Panc1 (cell line): ENCODE data around the gene TTC13. TPM values are rescaled to one million over a fixed set of nuclear protein-coding genes. Genes with fewer than 3 reads are reported as not detected.

Source experiments
- ATAC-seq: fragments of 200-7000 bp; cut with Tn5 transposase; 2 replicates; pipeline ENCODE4 v1.9.1; 2020; ENCODE audit warnings: mild to moderate bottlenecking, moderate library complexity
- BruUV-seq: library from RNA; stranded (reverse); fragments of 400-500 nt; replicated peaks from 2 replicates; lab custom pipeline; 2021; lab: Mats Ljungman, UMichigan
- CTCF ChIA-PET: fragments of 300-600 bp; sonication (Branson Sonifier 250); formaldehyde crosslinking; loops from one replicate; lab custom pipeline; 2022; ENCODE audit warnings: antibody characterized with exemption; lab: Charles Lee
- POLR2A ChIA-PET: fragments of 300-600 bp; sonication (Branson Sonifier 250); formaldehyde crosslinking; loops from one replicate; lab custom pipeline; 2022; ENCODE audit warnings: antibody characterized with exemption; lab: Charles Lee
- DNase-seq: peaks from one replicate; pipeline ENCODE4 v3.0.0-alpha.2; 2010; ENCODE audit warnings: low read depth, low spot score
- H3K27ac ChIP-seq: 2 replicates; pipeline ENCODE4 v1.5.1; 2011; ENCODE audit warnings: mild to moderate bottlenecking, low read length, inconsistent platforms
- H3K27me3 ChIP-seq: fragments of 200-500 bp; sonication (Bioruptor generic); 2 replicates; pipeline ENCODE4 v1.6.0; 2014; ENCODE audit warnings: low read length, inconsistent platforms; ENCODE audit not compliant: control insufficient read depth, insufficient read depth
- H3K36me3 ChIP-seq: fragments of 200-500 bp; sonication (Bioruptor generic); 2 replicates; pipeline ENCODE4 v1.5.1; 2014; ENCODE audit warnings: inconsistent platforms, mild to moderate bottlenecking, low read length, moderate library complexity; ENCODE audit not compliant: control insufficient read depth, insufficient read depth
- H3K4me1 ChIP-seq: 2 replicates; pipeline ENCODE4 v1.5.1; 2011; ENCODE audit warnings: inconsistent platforms, mild to moderate bottlenecking, low read length, moderate library complexity; ENCODE audit not compliant: control insufficient read depth, insufficient read depth
- H3K4me3 ChIP-seq, 2 experiments: 2 replicates each; pipeline ENCODE4 v1.5.1; 2011 to 2012; ENCODE audit warnings: low read depth in 2 of 2, low read length in 2 of 2, mild to moderate bottlenecking in 2 of 2, inconsistent platforms in 1 of 2, moderate library complexity in 1 of 2
- H3K9me3 ChIP-seq: fragments of 200-500 bp; sonication (Bioruptor generic); 2 replicates; pipeline ENCODE4 v1.5.1; 2014; ENCODE audit warnings: low read depth, mild to moderate bottlenecking, inconsistent platforms, low read length, moderate library complexity; ENCODE audit not compliant: control insufficient read depth, insufficient read depth
- POLR2AphosphoS5 ChIP-seq: IDR thresholded peaks from 2 replicates; pipeline ENCODE4 v1.6.1; 2012; ENCODE audit warnings: mild to moderate bottlenecking, low read depth, low read length, moderate library complexity
- SIN3A ChIP-seq: IDR thresholded peaks from 2 replicates; pipeline ENCODE4 v1.6.1; 2012; ENCODE audit warnings: low read depth, mild to moderate bottlenecking, low read length, moderate library complexity, borderline replicate concordance; ENCODE audit not compliant: insufficient read depth
- TCF7L2 ChIP-seq: IDR thresholded peaks from 2 replicates; pipeline ENCODE4 v1.6.1; 2011; ENCODE audit warnings: mild to moderate bottlenecking, low read depth, low read length, inconsistent platforms
- in situ Hi-C: cut with HindIII; loops from 2 replicates; pipeline ENCODE4 v1.10.0; 2016; ENCODE audit warnings: low sequenced_read_pairs, low pct_unique_long_range_greater_than_20kb
- intact Hi-C: fragments of 100-400 bp; cut with micrococcal nuclease; formaldehyde crosslinking; loops from one replicate; pipeline ENCODE4 v1.10.0; 2022; ENCODE audit not compliant: unreplicated experiment
- total RNA-seq: library from RNA; stranded (reverse); gene quantifications from one replicate; pipeline ENCODE4 v1.2.1, GENCODE V29; 2021; ENCODE audit not compliant: unreplicated experiment
- TF ChIP-seq, protein P1 (sequence below): fragments of 450-650 bp; IDR thresholded peaks from 2 replicates; pipeline ENCODE4 v1.5.1; 2017; ENCODE audit warnings: mild to moderate bottlenecking
- TF ChIP-seq, protein P2 (sequence below), 2 experiments: IDR thresholded peaks; 2 replicates each; pipeline ENCODE4 v1.6.1; 2011 to 2012; ENCODE audit warnings: low read depth in 2 of 2, control low read depth in 1 of 2, low read length in 1 of 2, mild to moderate bottlenecking in 1 of 2, moderate library complexity in 1 of 2; ENCODE audit not compliant: insufficient read depth in 1 of 2

The TTC13 gene
- total RNA-seq, 1 experiment from 2014 or later, result 19.0 TPM

DNA sequence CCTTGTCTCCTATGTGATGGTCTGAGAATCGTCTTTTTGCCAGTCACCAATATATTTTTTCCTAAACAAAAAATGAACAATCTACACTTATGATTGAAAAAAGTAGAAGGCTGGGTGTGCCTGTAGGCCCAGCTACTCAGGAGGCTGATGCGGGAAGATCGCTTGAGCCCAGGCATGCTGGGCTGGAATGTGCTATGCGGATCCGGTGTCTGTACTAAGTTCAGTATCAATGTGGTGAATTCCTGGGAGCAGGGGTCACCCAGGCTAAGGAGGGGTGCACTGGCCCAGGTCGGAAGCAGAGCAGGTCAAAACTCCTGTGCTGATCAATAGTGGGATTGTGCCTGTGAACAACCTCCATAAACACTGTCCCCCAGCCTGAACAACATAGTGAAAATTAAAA lies 84.6 kb downstream of the TTC13 start:
- H3K4me3 ChIP-seq, result no peak overlapping the region
- no peaks in the 10 kb centered on the region for H3K36me3 ChIP-seq
- no peak for DNase-seq
- ChIA-PET POLR2A (no interaction called here), CTCF (no interaction called here)
- TF ChIP-seq TCF7L2 (no peak), SIN3A (no peak), POLR2AphosphoS5 (no peak)
- TF ChIP-seq, protein P1, sequence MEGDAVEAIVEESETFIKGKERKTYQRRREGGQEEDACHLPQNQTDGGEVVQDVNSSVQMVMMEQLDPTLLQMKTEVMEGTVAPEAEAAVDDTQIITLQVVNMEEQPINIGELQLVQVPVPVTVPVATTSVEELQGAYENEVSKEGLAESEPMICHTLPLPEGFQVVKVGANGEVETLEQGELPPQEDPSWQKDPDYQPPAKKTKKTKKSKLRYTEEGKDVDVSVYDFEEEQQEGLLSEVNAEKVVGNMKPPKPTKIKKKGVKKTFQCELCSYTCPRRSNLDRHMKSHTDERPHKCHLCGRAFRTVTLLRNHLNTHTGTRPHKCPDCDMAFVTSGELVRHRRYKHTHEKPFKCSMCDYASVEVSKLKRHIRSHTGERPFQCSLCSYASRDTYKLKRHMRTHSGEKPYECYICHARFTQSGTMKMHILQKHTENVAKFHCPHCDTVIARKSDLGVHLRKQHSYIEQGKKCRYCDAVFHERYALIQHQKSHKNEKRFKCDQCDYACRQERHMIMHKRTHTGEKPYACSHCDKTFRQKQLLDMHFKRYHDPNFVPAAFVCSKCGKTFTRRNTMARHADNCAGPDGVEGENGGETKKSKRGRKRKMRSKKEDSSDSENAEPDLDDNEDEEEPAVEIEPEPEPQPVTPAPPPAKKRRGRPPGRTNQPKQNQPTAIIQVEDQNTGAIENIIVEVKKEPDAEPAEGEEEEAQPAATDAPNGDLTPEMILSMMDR, result no peak
- TF ChIP-seq, protein P2, sequence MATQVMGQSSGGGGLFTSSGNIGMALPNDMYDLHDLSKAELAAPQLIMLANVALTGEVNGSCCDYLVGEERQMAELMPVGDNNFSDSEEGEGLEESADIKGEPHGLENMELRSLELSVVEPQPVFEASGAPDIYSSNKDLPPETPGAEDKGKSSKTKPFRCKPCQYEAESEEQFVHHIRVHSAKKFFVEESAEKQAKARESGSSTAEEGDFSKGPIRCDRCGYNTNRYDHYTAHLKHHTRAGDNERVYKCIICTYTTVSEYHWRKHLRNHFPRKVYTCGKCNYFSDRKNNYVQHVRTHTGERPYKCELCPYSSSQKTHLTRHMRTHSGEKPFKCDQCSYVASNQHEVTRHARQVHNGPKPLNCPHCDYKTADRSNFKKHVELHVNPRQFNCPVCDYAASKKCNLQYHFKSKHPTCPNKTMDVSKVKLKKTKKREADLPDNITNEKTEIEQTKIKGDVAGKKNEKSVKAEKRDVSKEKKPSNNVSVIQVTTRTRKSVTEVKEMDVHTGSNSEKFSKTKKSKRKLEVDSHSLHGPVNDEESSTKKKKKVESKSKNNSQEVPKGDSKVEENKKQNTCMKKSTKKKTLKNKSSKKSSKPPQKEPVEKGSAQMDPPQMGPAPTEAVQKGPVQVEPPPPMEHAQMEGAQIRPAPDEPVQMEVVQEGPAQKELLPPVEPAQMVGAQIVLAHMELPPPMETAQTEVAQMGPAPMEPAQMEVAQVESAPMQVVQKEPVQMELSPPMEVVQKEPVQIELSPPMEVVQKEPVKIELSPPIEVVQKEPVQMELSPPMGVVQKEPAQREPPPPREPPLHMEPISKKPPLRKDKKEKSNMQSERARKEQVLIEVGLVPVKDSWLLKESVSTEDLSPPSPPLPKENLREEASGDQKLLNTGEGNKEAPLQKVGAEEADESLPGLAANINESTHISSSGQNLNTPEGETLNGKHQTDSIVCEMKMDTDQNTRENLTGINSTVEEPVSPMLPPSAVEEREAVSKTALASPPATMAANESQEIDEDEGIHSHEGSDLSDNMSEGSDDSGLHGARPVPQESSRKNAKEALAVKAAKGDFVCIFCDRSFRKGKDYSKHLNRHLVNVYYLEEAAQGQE (IDR thresholded peaks at IDR 0.05; ENCODE audit: insufficient read depth in 1 of 2, low read depth in 2 of 2, low read length in 1 of 2), result no peak
- in situ Hi-C loops, result no loop called here
- no peaks in the 10 kb centered on the region for H3K9me3 ChIP-seq
- BruUV-seq, result no TSS peak
- H3K27ac ChIP-seq, result no peak overlapping the region
- no peak for ATAC-seq
- peaks cover 2% of the 10 kb centered on the region; the same call in 1 of the 2 replicates for H3K27me3 ChIP-seq
- no peaks in the 10 kb centered on the region for H3K4me1 ChIP-seq
- intact Hi-C loops, result loop anchor here (1.0 kb wide), 1 partner anchor 21 kb away; no protein-coding TSS in a partner anchor

DNA sequence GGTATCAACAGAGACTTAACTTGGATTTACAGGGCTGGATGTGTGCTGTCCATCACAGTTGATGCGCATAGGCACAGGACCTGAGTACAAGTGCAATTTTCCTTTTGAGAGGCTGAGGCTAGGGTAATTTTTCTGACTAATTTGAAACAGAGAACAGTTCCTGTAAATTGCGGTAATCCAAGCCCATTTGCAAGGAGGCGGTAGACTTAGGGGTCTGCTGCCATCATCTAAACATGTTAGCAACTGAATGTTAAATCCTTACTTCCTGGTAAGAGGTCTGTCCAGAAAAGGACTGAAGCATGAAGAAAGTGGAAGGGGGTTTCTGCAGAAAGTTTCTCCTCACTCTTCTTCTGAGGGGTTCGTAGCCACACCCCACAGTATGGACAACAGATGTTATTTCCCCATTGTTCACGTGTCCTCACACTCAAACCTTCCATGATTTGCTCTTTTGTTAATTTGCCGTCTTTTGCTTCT lies 86.6 kb downstream of the TTC13 start:
- in situ Hi-C loops, result no loop called here
- intact Hi-C loops, result no loop called here
- no peaks in the 10 kb centered on the region for H3K36me3 ChIP-seq
- no peak overlapping the region for H3K27ac ChIP-seq
- CTCF ChIA-PET, result no interaction called here
- DNase-seq (no peak), ATAC-seq (no peak)
- TF ChIP-seq, protein P1, result no peak
- TF ChIP-seq TCF7L2 (no peak), POLR2AphosphoS5 (no peak), SIN3A (no peak)
- TF ChIP-seq, protein P2 (IDR thresholded peaks at IDR 0.05; ENCODE audit: insufficient read depth in 1 of 2, low read depth in 2 of 2, low read length in 1 of 2), result no peak
- no peaks in the 10 kb centered on the region for H3K4me1 ChIP-seq
- H3K4me3 ChIP-seq, result no peak overlapping the region
- BruUV-seq, result no TSS peak
- H3K27me3 ChIP-seq, result peaks cover 2% of the 10 kb centered on the region; the same call in 1 of the 2 replicates
- no peaks in the 10 kb centered on the region for H3K9me3 ChIP-seq
- POLR2A ChIA-PET, result no interaction called here
